Measurements from ENCODE around the gene COBL.
A peak's percentile ranks its signal among the peaks of the same experiment; 100 is the strongest.

Gene COBL

DNA sequence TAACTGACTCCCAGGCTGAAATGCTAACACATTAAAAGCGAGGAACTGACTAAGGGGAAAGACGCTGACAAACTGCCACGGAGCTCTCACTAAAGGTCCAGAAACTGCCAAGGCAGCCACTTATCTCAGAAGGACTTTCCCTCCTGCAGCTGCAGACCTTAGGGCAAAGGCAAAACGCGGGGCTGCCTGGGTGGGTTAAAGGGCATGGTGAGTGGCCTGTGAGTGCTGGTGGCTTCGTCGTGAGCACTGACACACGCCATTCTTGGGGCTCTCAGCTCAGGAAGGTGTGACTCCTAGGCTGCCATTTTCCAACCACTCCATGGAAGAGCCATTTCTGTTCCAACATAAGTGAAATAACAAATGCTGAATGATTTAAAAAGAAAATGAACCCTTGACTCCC, 232.5 kb downstream of the COBL start:
- in situ Hi-C loops (cut with HindIII; ENCODE audit: low pct_ligation_motif_present, low sequenced_read_pairs), result no loop called here
- H3K27me3 ChIP-seq (replicated peaks), result peaks cover 2% of the 10 kb centered on the region
- no peaks in the 10 kb centered on the region for H3K36me3 ChIP-seq (replicated peaks)
- no peak for DNase-seq
- no peak overlapping the region for H3K4me3 ChIP-seq (ENCODE audit: low read depth, low read length)
- no peak for TF ChIP-seq CTCF (IDR thresholded peaks at IDR 0.05; ENCODE audit: low read depth, low read length, missing control alignments)
- H3K27ac ChIP-seq, result no peak overlapping the region

GRCh38 chr7:51082940-51083533, 233.6 kb downstream of the COBL start:
- DNase-seq, result no peak
- no peak overlapping the region for H3K4me3 ChIP-seq (ENCODE audit: low read depth, low read length)
- no peak for TF ChIP-seq CTCF (IDR thresholded peaks at IDR 0.05; ENCODE audit: low read depth, low read length, missing control alignments)
- H3K27ac ChIP-seq, result no peak overlapping the region
- peaks cover 2% of the 10 kb centered on the region for H3K27me3 ChIP-seq (replicated peaks)
- H3K36me3 ChIP-seq (replicated peaks), result no peaks in the 10 kb centered on the region
- in situ Hi-C loops (cut with HindIII; ENCODE audit: low pct_ligation_motif_present, low sequenced_read_pairs), result no loop called here

GRCh38 chr7:51082096-51082840, 234.3 kb downstream of the COBL start:
- H3K36me3 ChIP-seq (replicated peaks), result no peaks in the 10 kb centered on the region
- TF ChIP-seq CTCF (IDR thresholded peaks at IDR 0.05; ENCODE audit: low read depth, low read length, missing control alignments), result peak; percentile 33
- H3K27me3 ChIP-seq (replicated peaks), result peaks cover 2% of the 10 kb centered on the region
- in situ Hi-C loops (cut with HindIII; ENCODE audit: low pct_ligation_motif_present, low sequenced_read_pairs), result no loop called here
- no peak overlapping the region for H3K27ac ChIP-seq
- H3K4me3 ChIP-seq (ENCODE audit: low read depth, low read length), result no peak overlapping the region
- no peak for DNase-seq

- Histone ChIP-seq H3K27ac (no peak overlapping the region), H3K27me3 (replicated peaks) (peaks cover 2% of the 10 kb centered on the region), H3K36me3 (replicated peaks) (no peaks in the 10 kb centered on the region), H3K4me3 (ENCODE audit: low read depth, low read length) (no peak overlapping the region)
- no peak for TF ChIP-seq CTCF (IDR thresholded peaks at IDR 0.05; ENCODE audit: low read depth, low read length, missing control alignments)
- in situ Hi-C loops (cut with HindIII; ENCODE audit: low pct_ligation_motif_present, low sequenced_read_pairs), result no loop called here
- DNase-seq, result no peak
Observed at GRCh38 chr7:51081270-51081890, 235.2 kb downstream of the COBL start.

- DNase-seq, result no peak
- in situ Hi-C loops (cut with HindIII; ENCODE audit: low pct_ligation_motif_present, low sequenced_read_pairs), result no loop called here
- H3K27me3 ChIP-seq (replicated peaks), result peaks cover 2% of the 10 kb centered on the region
- H3K4me3 ChIP-seq (ENCODE audit: low read depth, low read length), result no peak overlapping the region
- H3K27ac ChIP-seq, result no peak overlapping the region
- H3K36me3 ChIP-seq (replicated peaks), result no peaks in the 10 kb centered on the region
- no peak for TF ChIP-seq CTCF (IDR thresholded peaks at IDR 0.05; ENCODE audit: low read depth, low read length, missing control alignments)
Observed at GRCh38 chr7:51080622-51081269, 235.9 kb downstream of the COBL start.

All from brain microvascular endothelial cell (primary cell).